Aorta (tissue), 5 donors: ENCODE results near the gene LRIG1. TPM values are rescaled to one million over a fixed set of nuclear protein-coding genes. Genes with fewer than 3 reads are reported as not detected.

Experiments
- ATAC-seq: fragments of 200-7000 bp; cut with Tn5 transposase; one replicate; pipeline ENCODE4 v1.9.1; 2022; ENCODE audit warnings: moderate library complexity; ENCODE audit not compliant: low FRiP score
- DNase-seq, 2 donors: peaks; one replicate each; pipeline ENCODE4 v3.0.0-alpha.2; 2020
- H3K27ac ChIP-seq, 2 donors: one replicate each; pipeline ENCODE4 v1.5.1; 2013; ENCODE audit warnings: low read length in 2 of 2, mild to moderate bottlenecking in 2 of 2, moderate library complexity in 2 of 2, control low read depth in 1 of 2, inconsistent platforms in 1 of 2, low read depth in 1 of 2
- H3K27me3 ChIP-seq, 2 donors: one replicate each; pipeline ENCODE4 v1.6.1; 2013; ENCODE audit warnings: control low read depth in 1 of 2, low read length in 1 of 2, mild to moderate bottlenecking in 1 of 2, moderate library complexity in 1 of 2; ENCODE audit not compliant: insufficient read depth in 2 of 2, control insufficient read depth in 1 of 2
- H3K36me3 ChIP-seq, 2 donors: one replicate each; pipeline ENCODE4 v1.6.1; 2013; ENCODE audit warnings: control low read depth in 1 of 2, low read length in 1 of 2, mild to moderate bottlenecking in 1 of 2; ENCODE audit not compliant: insufficient read depth in 2 of 2, control insufficient read depth in 1 of 2
- H3K4me1 ChIP-seq, 2 donors: one replicate each; pipeline ENCODE4 v1.6.1; 2013; ENCODE audit warnings: low read length in 2 of 2, control low read depth in 1 of 2, mild to moderate bottlenecking in 1 of 2, moderate library complexity in 1 of 2; ENCODE audit not compliant: insufficient read depth in 2 of 2, control insufficient read depth in 1 of 2
- H3K4me3 ChIP-seq, 2 donors: one replicate each; pipeline ENCODE4 v1.5.1; 2013; ENCODE audit warnings: low read length in 2 of 2, control low read depth in 1 of 2, mild to moderate bottlenecking in 1 of 2
- H3K9me3 ChIP-seq: one replicate; pipeline ENCODE4 v1.6.1; 2013; ENCODE audit warnings: mild to moderate bottlenecking, low read length; ENCODE audit not compliant: control insufficient read depth
- WGBS, 2 donors: extraction: QIAGEN DNeasy Blood & Tissue Kit; methylation state at CpG; one replicate each; pipeline ENCODE4 v1.1.7; 2013; 5-methylcytosine and 5-hydroxymethylcytosine counted together
- intact Hi-C, 2 donors: fragments of 100-400 bp; cut with DNase I; formaldehyde crosslinking; loops; one replicate each; pipeline versions ENCODE4 v1.14.2 to v1.15.0; 2022
- polyA plus RNA-seq, 2 donors: library from polyadenylated mRNA; stranded (reverse); fragments of 200-250 nt; gene quantifications; one replicate each; pipeline ENCODE4 v1.2.3, GENCODE V29; 2013
- total RNA-seq, 2 donors: library from RNA; stranded (reverse); fragmentation: NEBNext Ultra II Directional; extraction: Animal tissue kit (Norgen Biotek cat#: 25700); gene quantifications; one replicate each; pipeline ENCODE4 v1.2.1, GENCODE V29; 2021
- donor health status: healthy with polysubstance abuse.
- donor health status: Bipolar disorder and iron deficiency.
- donor health status: DM: no; HTN: no; CAD: no.
- donor health status: DM: no; HTN: no; CAD: no.
- donor health status: DM: yes; HTN: yes; CAD: no.

Gene LRIG1
- total and polyA plus RNA-seq, 4 donors = 15.0 to 115 (median 68.9) TPM

DNA sequence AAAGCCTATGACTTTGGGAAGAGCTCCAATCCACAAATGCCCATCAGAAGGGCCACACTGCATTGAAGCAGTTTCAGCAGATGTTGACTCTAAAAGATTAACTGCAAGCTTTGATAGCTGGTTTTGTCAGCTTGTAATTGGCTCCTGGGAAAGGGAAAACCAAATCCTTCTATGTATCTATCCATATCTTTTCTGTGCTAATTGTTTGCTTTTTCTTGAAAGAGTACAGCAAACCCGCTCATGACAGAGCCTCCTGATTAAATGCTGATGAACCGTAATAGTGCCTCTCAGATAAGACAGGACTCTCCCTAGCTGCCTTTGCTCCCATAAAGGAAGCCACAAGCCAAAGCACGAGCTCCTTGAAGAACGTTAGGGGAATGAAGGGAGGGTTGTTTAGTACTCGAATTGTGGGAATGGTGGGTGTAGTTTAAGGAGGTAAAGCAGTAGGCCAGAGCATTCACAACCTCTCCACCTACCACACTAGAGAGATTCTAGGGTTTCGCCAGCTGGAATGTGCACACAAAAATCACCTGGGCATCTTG, 33.6 kb upstream of the LRIG1 start:
- WGBS, 2 donors = 77 to 88% methylated on average over 6 of the region's 6 CpGs
- Histone ChIP-seq H3K4me3 (no peak overlapping the region), H3K9me3 (no peaks in the 10 kb centered on the region), H3K27me3 (no peaks in the 10 kb centered on the region), H3K36me3 (no peaks in the 10 kb centered on the region), H3K4me1 (no peaks in the 10 kb centered on the region), H3K27ac (no peak overlapping the region)
- intact Hi-C loops = no loop called here
- ATAC-seq = no peak
- no peak for DNase-seq

DNA sequence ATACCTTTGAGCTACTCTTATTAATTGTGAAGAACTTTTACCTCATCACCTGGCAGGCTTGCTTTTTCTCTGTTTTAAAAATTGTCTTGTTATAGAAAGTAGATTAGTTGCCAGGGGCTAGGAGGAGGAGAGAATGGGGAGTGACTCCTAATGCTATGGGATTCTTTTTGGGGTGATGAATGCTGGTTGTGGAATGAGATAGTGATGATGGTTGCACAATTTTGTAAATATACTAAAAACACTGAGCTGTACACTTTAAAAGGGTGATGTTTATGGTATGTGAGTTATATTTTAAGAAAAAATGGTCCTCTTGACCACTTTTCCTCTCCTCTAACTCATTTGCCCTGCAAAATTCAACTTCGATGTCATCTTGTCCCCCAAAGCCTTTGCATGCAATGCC, 31.8 kb upstream of the LRIG1 start:
- Histone ChIP-seq H3K4me3 (no peak overlapping the region), H3K36me3 (no peaks in the 10 kb centered on the region), H3K4me1 (no peaks in the 10 kb centered on the region), H3K27ac (no peak overlapping the region), H3K9me3 (no peaks in the 10 kb centered on the region), H3K27me3 (no peaks in the 10 kb centered on the region)
- intact Hi-C loops = no loop called here
- DNase-seq (no peak), ATAC-seq (no peak)
- 94 to 96% methylated on average over 1 of the region's 1 CpG for WGBS, 2 donors

DNA sequence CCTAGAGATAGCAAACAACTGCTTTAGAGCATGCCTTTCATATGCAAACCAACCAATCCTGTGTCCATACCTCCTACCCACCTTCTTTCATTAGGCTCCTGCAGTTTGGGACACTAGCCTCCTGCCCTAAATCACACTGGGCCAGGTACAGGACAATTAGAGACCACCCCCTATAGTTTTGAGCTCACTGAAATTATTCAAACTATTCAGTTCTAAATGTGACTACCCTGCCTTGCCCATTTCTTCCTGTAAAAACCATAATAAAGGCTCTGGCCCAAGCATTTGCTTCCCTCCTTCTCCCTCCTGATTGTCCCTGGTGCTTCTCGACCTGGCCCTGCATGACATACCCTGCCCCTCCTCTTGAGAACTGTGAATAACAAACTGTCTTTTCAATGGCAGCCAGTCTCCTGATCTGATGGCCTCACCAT, 31.4 kb upstream of the LRIG1 start:
- intact Hi-C loops = no loop called here
- Histone ChIP-seq H3K9me3 (no peaks in the 10 kb centered on the region), H3K27me3 (no peaks in the 10 kb centered on the region), H3K4me3 (no peak overlapping the region), H3K27ac (no peak overlapping the region), H3K4me1 (no peaks in the 10 kb centered on the region), H3K36me3 (no peaks in the 10 kb centered on the region)
- no peak for ATAC-seq
- 95 to 97% methylated on average over 1 of the region's 1 CpG for WGBS, 2 donors
- DNase-seq = no peak

DNA sequence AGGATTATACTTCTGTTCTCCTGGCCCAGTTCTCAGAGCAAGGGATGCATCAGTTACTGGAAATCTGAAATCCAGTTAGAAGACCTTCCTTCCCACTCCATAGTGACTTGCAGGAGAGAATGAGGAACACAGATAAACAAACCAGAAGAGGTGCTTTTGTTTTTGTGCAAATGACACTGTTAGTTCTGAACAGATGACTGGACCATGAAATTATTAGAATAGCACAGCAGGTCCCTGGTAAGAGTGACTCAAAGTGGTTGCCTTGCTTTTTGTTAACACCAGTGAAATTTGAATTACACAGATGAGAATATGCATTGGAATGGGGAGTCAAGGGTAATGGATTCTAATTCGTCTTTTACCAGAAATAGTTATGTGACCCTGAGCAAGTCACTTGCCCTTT, 30.4 kb upstream of the LRIG1 start:
- ATAC-seq (no peak), DNase-seq (no peak)
- no peaks in the 10 kb centered on the region for H3K27me3 ChIP-seq
- H3K4me1 ChIP-seq = no peaks in the 10 kb centered on the region
- H3K36me3 ChIP-seq = no peaks in the 10 kb centered on the region
- intact Hi-C loops = no loop called here
- no peak overlapping the region for H3K4me3 ChIP-seq
- 93 to 95% methylated on average over 1 of the region's 1 CpG for WGBS, 2 donors
- no peak overlapping the region for H3K27ac ChIP-seq
- no peaks in the 10 kb centered on the region for H3K9me3 ChIP-seq

DNA sequence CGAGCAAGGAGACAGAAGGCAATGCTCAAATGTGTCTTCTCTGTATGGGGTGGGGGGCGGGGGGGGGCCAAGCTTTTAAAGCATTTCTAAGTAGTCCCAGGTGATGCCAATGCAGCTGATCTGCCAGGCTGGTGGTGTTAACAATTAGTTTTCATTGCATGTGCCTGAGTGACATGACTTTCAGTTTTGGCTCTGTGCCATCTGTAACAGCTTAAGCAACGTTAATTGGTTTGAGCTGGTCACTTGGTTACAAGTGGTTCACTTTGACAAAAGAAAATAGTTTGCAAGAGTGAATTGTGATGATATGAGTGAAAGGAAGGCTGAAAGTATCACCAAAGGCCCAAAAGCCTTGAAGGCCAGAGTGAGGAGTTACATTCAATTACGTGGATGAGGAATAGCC, 26.4 kb upstream of the LRIG1 start:
- WGBS, 2 donors = 73 to 76% methylated on average over 4 of the region's 4 CpGs
- Histone ChIP-seq H3K36me3 (no peaks in the 10 kb centered on the region), H3K9me3 (no peaks in the 10 kb centered on the region), H3K4me3 (no peak overlapping the region), H3K27me3 (no peaks in the 10 kb centered on the region), H3K27ac (no peak overlapping the region), H3K4me1 (no peaks in the 10 kb centered on the region)
- intact Hi-C loops = no loop called here
- ATAC-seq (no peak), DNase-seq (no peak)

DNA sequence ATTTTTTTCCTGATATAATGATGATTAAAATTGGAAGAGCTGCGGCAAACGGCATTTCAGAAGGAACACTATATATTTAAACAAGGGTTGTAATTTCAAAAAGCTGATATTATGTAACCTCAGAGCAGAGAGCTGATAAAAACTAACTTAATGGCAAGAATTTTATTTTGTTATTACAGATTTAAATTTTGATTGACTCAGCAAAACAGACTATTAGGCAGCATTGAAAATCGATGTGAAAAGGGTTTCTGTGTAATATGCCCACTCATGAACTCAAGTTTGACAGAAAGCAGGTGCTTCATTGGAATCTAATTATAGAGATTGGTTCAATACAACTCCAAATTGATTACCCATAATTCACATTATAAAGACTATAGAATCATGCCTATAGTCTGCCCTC, 24.9 kb upstream of the LRIG1 start:
- 85 to 91% methylated on average over 3 of the region's 3 CpGs for WGBS, 2 donors
- no peaks in the 10 kb centered on the region for H3K36me3 ChIP-seq
- intact Hi-C loops = no loop called here
- H3K27ac ChIP-seq = no peak overlapping the region
- DNase-seq (no peak), ATAC-seq (no peak)
- no peaks in the 10 kb centered on the region for H3K4me1 ChIP-seq
- H3K4me3 ChIP-seq = no peak overlapping the region
- no peaks in the 10 kb centered on the region for H3K27me3 ChIP-seq
- no peaks in the 10 kb centered on the region for H3K9me3 ChIP-seq

DNA sequence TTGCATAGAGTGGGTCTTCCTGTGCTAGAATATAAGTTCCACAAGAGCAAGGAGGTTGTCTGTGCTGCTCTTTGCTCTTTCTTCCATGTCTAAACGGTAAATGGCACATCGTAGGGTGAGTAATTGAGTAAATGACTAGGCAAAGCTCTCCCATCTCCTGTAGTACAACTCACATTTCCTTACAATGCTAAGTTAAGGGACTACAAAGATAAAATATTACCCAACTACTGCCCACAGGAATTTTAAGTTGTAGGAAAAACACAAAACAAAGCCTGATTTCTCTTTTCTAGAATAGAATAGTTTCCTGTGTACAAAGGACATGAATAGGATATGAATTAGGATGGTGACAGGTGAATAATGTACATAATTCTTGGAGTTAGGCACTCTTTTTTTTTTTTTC, 19.9 kb upstream of the LRIG1 start:
- DNase-seq (no peak), ATAC-seq (no peak)
- Histone ChIP-seq H3K27ac (no peak overlapping the region), H3K4me3 (no peak overlapping the region), H3K36me3 (no peaks in the 10 kb centered on the region), H3K4me1 (no peaks in the 10 kb centered on the region), H3K9me3 (no peaks in the 10 kb centered on the region), H3K27me3 (no peaks in the 10 kb centered on the region)
- 85 to 89% methylated on average over 2 of the region's 2 CpGs for WGBS, 2 donors
- intact Hi-C loops = no loop called here

DNA sequence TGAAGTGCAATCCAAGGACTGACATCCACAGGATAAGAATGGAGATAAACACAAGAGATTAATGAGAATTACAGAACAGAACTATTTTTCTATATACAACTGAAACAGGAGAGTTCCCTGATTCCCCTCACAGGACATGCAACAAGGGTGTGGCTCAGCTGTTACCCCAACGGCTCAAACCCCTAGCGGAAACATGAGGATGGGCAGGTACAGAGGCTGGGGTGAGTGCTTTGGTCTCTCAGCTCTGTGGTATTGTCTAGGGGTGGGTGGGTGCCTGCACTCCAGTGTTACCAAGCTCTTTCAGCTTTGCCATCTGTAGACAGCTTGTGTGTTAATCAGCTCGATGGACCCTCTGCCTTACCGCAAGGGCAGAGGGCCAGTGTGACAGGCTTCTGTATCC, 17.8 kb upstream of the LRIG1 start:
- 84 to 85% methylated on average over 4 of the region's 4 CpGs for WGBS, 2 donors
- no peak overlapping the region for H3K27ac ChIP-seq
- no peaks in the 10 kb centered on the region for H3K27me3 ChIP-seq
- H3K4me1 ChIP-seq = no peaks in the 10 kb centered on the region
- no peak for ATAC-seq
- intact Hi-C loops = no loop called here
- no peaks in the 10 kb centered on the region for H3K9me3 ChIP-seq
- H3K4me3 ChIP-seq = no peak overlapping the region
- no peak for DNase-seq
- H3K36me3 ChIP-seq = no peaks in the 10 kb centered on the region

DNA sequence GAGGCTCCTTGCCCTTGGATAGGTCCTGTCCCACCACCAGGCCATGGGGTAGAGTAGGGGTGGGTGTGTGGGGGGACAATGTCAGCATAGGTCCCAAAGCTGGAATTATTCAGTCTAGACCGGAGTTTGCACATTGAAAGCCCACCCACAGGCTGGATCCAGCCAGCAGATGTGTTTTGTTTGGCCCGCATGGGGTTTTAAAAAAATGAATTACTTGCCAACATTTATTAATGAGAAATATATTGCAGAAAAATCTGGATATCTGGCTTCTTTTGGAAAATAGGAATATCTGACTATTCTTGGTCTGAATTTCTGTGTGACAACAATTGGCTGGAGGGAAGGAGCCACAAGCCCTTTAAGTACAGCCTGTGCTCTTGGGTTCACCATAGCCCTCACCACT, 17.3 kb upstream of the LRIG1 start:
- Histone ChIP-seq H3K27ac (no peak overlapping the region), H3K9me3 (no peaks in the 10 kb centered on the region), H3K4me3 (no peak overlapping the region), H3K27me3 (no peaks in the 10 kb centered on the region), H3K36me3 (no peaks in the 10 kb centered on the region), H3K4me1 (no peaks in the 10 kb centered on the region)
- no peak for ATAC-seq
- intact Hi-C loops = no loop called here
- DNase-seq = no peak
- WGBS, 2 donors = 22 to 35% methylated on average over 2 of the region's 2 CpGs
